ENCODE measurements around the gene TNS3. TPM values are rescaled to one million over a fixed set of nuclear protein-coding genes. Genes with fewer than 3 reads are reported as not detected.
A peak's percentile ranks its signal among the peaks of the same experiment; 100 is the strongest.

The TNS3 gene
- total RNA-seq, 1 donor from 2014 or later: 120 TPM

DNA sequence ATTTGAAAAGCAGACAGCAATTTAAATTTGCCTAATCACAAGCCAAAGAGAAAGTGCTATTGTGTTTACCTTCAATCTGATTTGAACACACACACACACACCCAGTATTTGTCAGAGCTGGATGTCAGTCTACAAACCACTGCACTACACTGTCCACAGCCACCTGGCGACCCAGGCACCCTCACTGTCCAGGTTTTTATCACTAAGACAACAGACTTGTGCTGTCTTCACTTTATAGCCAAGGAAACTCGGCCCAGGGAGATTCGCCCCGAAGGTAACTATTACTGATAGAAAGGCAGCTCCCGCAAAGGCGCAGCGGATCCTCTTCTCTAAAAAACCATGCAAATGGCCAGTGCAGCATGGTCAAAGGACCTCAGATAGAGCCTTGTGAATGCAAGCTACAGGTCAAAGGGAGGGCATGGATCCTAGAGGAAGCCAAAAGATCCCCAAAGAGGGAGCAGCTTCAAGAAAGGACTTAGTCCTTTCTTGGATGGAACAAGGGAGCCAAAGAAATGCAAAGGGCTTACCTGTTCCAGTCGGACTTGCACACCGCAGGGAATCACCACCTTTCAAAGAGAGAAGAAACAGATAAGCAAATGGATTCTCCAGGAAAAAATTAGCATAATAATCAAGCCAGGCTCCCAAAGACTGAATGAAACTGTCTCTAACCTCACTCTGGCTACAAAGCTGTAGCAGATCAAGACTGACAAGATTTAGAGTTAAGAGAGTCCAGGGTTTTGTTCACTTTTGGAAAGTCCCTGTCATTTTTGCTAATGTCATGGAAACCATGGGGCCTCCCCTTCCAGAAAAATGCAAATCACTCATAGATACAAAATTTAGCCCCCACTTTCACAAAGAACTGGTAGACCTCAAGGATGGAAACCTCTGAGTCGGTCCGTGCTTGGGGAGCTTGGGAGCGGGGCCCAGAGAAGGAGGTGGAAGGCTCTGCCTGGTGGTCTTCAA lies 101.1 kb downstream of the TNS3 start:
- Mint-ChIP-seq H3K4me3 (ENCODE audit: low read depth) (no peak overlapping the region), H3K27ac (peak overlapping the region; percentile 70), H3K27me3 (no peaks in the 10 kb centered on the region), H3K9me3 (ENCODE audit: low read depth) (no peaks in the 10 kb centered on the region), H3K36me3 (ENCODE audit: insufficient read depth) (peaks cover 3% of the 10 kb centered on the region), H3K4me1 (ENCODE audit: low read depth) (peaks cover 68% of the 10 kb centered on the region)
- DNase-seq (ENCODE audit: low spot score, unreplicated experiment): no peak
- TF ChIP-seq, protein P1, sequence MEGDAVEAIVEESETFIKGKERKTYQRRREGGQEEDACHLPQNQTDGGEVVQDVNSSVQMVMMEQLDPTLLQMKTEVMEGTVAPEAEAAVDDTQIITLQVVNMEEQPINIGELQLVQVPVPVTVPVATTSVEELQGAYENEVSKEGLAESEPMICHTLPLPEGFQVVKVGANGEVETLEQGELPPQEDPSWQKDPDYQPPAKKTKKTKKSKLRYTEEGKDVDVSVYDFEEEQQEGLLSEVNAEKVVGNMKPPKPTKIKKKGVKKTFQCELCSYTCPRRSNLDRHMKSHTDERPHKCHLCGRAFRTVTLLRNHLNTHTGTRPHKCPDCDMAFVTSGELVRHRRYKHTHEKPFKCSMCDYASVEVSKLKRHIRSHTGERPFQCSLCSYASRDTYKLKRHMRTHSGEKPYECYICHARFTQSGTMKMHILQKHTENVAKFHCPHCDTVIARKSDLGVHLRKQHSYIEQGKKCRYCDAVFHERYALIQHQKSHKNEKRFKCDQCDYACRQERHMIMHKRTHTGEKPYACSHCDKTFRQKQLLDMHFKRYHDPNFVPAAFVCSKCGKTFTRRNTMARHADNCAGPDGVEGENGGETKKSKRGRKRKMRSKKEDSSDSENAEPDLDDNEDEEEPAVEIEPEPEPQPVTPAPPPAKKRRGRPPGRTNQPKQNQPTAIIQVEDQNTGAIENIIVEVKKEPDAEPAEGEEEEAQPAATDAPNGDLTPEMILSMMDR (IDR thresholded peaks at IDR 0.05; ENCODE audit: unreplicated experiment): no peak

DNA sequence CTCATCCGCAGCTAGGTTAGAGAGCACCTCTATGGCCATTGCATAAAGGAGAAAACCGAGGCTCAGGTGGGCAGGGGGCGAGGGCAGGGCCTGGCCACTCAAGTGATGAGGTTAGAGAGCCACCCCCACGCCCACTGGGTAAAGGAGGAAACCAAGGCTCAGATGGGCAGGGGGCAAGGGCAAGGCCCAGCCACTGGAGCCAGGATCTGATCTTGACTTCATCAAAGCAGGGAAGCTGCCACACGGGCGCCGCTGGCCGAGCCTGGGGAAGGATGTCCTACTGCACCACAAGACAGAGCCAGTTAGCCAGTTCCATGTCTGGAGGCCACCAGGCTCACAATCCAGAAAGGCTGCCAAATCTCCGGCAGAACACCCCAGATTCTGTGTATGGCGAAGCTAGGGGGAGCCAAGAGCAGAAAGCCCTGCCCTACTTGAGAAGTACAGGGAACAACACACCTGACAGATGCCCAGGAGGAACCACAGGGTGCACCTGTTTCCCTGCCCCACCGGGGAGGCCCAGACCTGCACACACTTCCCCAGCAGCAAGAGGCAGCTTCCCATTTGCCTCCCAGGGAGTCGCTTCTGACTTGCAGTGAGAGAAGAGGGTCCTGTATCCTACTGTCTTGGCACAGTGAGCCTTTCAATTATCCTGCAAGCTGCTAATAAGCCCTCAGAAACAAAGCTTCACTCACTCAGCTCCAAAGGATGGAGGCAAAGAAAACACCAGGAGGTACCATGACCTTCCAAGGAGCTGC lies 101.9 kb downstream of the TNS3 start:
- DNase-seq (ENCODE audit: low spot score, unreplicated experiment): no peak
- Mint-ChIP-seq H3K27me3 (no peaks in the 10 kb centered on the region), H3K36me3 (ENCODE audit: insufficient read depth) (peaks cover 3% of the 10 kb centered on the region), H3K4me1 (ENCODE audit: low read depth) (peaks cover 65% of the 10 kb centered on the region), H3K9me3 (ENCODE audit: low read depth) (no peaks in the 10 kb centered on the region), H3K27ac (peak overlapping the region; percentile 70), H3K4me3 (ENCODE audit: low read depth) (no peak overlapping the region)
- TF ChIP-seq, protein P1 (IDR thresholded peaks at IDR 0.05; ENCODE audit: unreplicated experiment): no peak

DNA sequence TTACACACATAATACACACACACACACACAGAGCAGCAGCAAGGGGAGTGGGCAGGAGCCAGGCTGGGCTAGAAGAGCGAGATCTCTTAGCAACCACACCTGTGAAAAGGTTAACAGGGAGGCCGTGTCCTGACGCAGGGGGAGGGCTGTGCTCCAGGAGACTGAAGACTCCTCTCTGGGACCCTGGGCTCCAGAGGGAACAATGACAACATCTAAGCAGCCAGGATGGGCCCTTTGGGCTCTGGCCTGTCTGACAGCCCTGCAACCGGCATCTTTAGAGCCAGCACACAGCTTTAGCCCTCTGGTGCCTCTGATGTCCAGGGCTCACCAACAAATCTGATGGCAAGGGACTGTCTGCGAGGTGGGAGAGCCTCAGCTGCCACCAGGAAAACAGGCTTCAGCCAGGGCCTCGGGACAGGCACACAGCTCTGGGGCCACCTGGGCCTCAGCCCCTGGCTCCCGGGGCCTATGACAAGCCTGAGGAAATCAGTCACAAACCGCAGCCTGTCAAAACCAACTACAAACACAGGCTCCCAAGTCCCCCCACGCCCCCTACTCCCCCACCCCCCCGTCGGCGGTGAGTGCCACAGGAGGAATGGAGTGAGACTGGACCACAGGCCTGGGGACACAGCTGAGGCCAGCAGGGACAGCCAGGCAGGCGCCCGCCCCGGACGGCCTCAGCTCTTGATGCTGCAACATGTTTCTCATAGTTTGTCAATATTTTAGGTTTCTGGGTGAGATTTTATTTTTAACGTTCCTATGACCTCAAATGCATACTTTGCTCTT lies 102.8 kb downstream of the TNS3 start:
- TF ChIP-seq, protein P1 (IDR thresholded peaks at IDR 0.05; ENCODE audit: unreplicated experiment): no peak
- Mint-ChIP-seq H3K27me3 (no peaks in the 10 kb centered on the region), H3K4me3 (ENCODE audit: low read depth) (no peak overlapping the region), H3K9me3 (ENCODE audit: low read depth) (no peaks in the 10 kb centered on the region), H3K36me3 (ENCODE audit: insufficient read depth) (peaks cover 3% of the 10 kb centered on the region), H3K27ac (peak overlapping the region; percentile 93), H3K4me1 (ENCODE audit: low read depth) (peaks cover 62% of the 10 kb centered on the region)
- no peak for DNase-seq (ENCODE audit: low spot score, unreplicated experiment)

DNA sequence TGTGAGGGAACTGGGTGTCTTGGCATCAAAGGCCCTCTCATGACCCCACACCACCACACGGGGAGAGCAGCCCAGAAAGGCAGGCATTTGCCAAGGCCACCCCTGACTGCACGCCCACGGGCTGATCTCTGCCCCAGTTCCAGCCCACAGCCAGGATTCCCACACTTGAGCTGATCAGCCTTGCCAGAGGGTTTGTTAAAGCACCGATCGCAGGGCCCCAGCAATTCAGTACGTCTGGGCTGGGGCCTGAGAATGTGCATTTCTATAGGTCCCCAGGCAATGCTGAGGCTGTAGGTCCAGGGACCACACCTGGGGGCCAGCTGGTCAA lies 103.9 kb downstream of the TNS3 start:
- no peaks in the 10 kb centered on the region for H3K27me3 Mint-ChIP-seq

More for the DNA sequence above, 103.9 kb downstream of the TNS3 start:
- no peak for DNase-seq (ENCODE audit: low spot score, unreplicated experiment)
- Mint-ChIP-seq H3K27ac (no peak overlapping the region), H3K36me3 (ENCODE audit: insufficient read depth) (peaks cover 3% of the 10 kb centered on the region), H3K4me3 (ENCODE audit: low read depth) (no peak overlapping the region), H3K9me3 (ENCODE audit: low read depth) (no peaks in the 10 kb centered on the region), H3K4me1 (ENCODE audit: low read depth) (peaks cover 58% of the 10 kb centered on the region)
- TF ChIP-seq, protein P1 (IDR thresholded peaks at IDR 0.05; ENCODE audit: unreplicated experiment): no peak

Measured in progenitor cell of endocrine pancreas (in vitro differentiated cells).